GM23338 (cell line): ENCODE measurements around the gene EEF2KMT. TPM values are rescaled to one million over a fixed set of nuclear protein-coding genes. Genes with fewer than 3 reads are reported as not detected.
A peak's percentile ranks its signal among the peaks of the same experiment; 100 is the strongest.

Experiments
- ATAC-seq: fragments of 200-7000 bp; cut with Tn5 transposase; 3 replicates; pipeline ENCODE4 v1.9.1; 2020
- DNase-seq: peaks from one replicate; pipeline ENCODE4 v3.0.0-alpha.2; 2015; ENCODE audit warnings: low spot score
- H2AFZ ChIP-seq: fragments of 200-600 bp; sonication (generic); 2 replicates; pipeline ENCODE4 v1.8.0; 2016; ENCODE audit warnings: antibody characterized with exemption, mild to moderate bottlenecking, moderate library complexity
- H3F3A ChIP-seq: fragments of 200-600 bp; sonication (generic); replicated peaks from 2 replicates; pipeline ENCODE4 v1.8.0; 2017; ENCODE audit warnings: antibody characterized with exemption, mixed run types, low read depth
- H3K27ac ChIP-seq: fragments of 200-600 bp; sonication (generic); 2 replicates; pipeline ENCODE4 v1.6.1; 2016; ENCODE audit warnings: low read depth
- H3K27me3 ChIP-seq: fragments of 200-600 bp; sonication (generic); 2 replicates; pipeline ENCODE4 v1.8.0; 2016; ENCODE audit warnings: mild to moderate bottlenecking, mixed run types, moderate library complexity; ENCODE audit not compliant: insufficient read depth
- H3K36me3 ChIP-seq: fragments of 200-600 bp; sonication (generic); 2 replicates; pipeline ENCODE4 v1.8.0; 2016; ENCODE audit warnings: mild to moderate bottlenecking; ENCODE audit not compliant: insufficient read depth
- H3K4me1 ChIP-seq: fragments of 200-600 bp; sonication (generic); 2 replicates; pipeline ENCODE4 v1.8.0; 2016; ENCODE audit warnings: mild to moderate bottlenecking, moderate library complexity; ENCODE audit not compliant: insufficient read depth
- H3K4me2 ChIP-seq: fragments of 200-600 bp; sonication (generic); 2 replicates; pipeline ENCODE4 v1.7.1; 2017; ENCODE audit warnings: mixed run types
- H3K4me3 ChIP-seq: fragments of 200-600 bp; sonication (generic); 2 replicates; pipeline ENCODE4 v1.6.1; 2016; ENCODE audit warnings: mixed run types
- H3K79me2 ChIP-seq: fragments of 200-600 bp; sonication (generic); replicated peaks from 2 replicates; pipeline ENCODE4 v1.8.0; 2017; ENCODE audit warnings: mild to moderate bottlenecking; ENCODE audit not compliant: insufficient read depth
- H3K9me2 ChIP-seq: fragments of 200-600 bp; sonication (generic); 2 replicates; pipeline ENCODE4 v1.8.0; 2017; ENCODE audit not compliant: insufficient read depth
- H4K20me1 ChIP-seq: fragments of 200-600 bp; sonication (generic); replicated peaks from 2 replicates; pipeline ENCODE4 v1.8.0; 2017; ENCODE audit warnings: mild to moderate bottlenecking; ENCODE audit not compliant: insufficient read depth
- H3K27ac Mint-ChIP-seq: 2 replicates; pipeline ENCODE4 v1.8.0; 2020; ENCODE audit warnings: inconsistent platforms, mild to moderate bottlenecking, moderate library complexity, mixed read lengths
- H3K27me3 Mint-ChIP-seq: 3 replicates; pipeline ENCODE4 v1.8.0; 2022; ENCODE audit warnings: low read depth, mild to moderate bottlenecking, moderate library complexity, mixed read lengths, inconsistent platforms; ENCODE audit not compliant: insufficient read depth, poor library complexity
- H3K36me3 Mint-ChIP-seq: 3 replicates; pipeline ENCODE4 v1.8.0; 2021; ENCODE audit warnings: low read depth, mild to moderate bottlenecking, inconsistent platforms, moderate library complexity, mixed read lengths
- H3K4me1 Mint-ChIP-seq: 3 replicates; pipeline ENCODE4 v1.8.0; 2020; ENCODE audit warnings: mild to moderate bottlenecking, inconsistent platforms, mixed read lengths
- H3K4me3 Mint-ChIP-seq: 3 replicates; pipeline ENCODE4 v1.8.0; 2021; ENCODE audit warnings: moderate library complexity, mild to moderate bottlenecking, inconsistent platforms, mixed read lengths
- H3K9me3 Mint-ChIP-seq: 3 replicates; pipeline ENCODE4 v1.8.0; 2020; ENCODE audit warnings: moderate library complexity, mild to moderate bottlenecking, inconsistent platforms, mixed read lengths
- CREB1 ChIP-seq: fragments of 250-450 bp; sonication (Bioruptor Pico); IDR thresholded peaks from 2 replicates; pipeline ENCODE4 v1.5.0; 2020; ENCODE audit warnings: low read depth, mild to moderate bottlenecking, moderate library complexity
- CTCF ChIP-seq, 2 experiments: fragments of 200-600 bp in 1 of 2; sonication (generic) in 1 of 2; conservative IDR thresholded peaks; 2 replicates each; pipeline versions ENCODE4 v1.5.1 to v1.6.1; 2016 to 2017; ENCODE audit warnings: antibody characterized with exemption in 2 of 2, low read depth in 2 of 2, mild to moderate bottlenecking in 2 of 2, moderate library complexity in 1 of 2
- EZH2 ChIP-seq: fragments of 200-600 bp; sonication (generic); IDR thresholded peaks from one replicate; pipeline ENCODE4 v1.8.0; 2017; ENCODE audit warnings: antibody characterized with exemption, mild to moderate bottlenecking, low read depth; ENCODE audit not compliant: unreplicated experiment
- EZH2phosphoT487 ChIP-seq: fragments of 200-600 bp; sonication (generic); IDR thresholded peaks from one replicate; pipeline ENCODE4 v1.8.1; 2018; ENCODE audit warnings: antibody characterized with exemption; ENCODE audit not compliant: unreplicated experiment
- JUNB ChIP-seq: IDR thresholded peaks from one replicate; pipeline ENCODE4 v1.6.1; 2016; ENCODE audit warnings: antibody characterized with exemption; ENCODE audit not compliant: unreplicated experiment
- NANOG ChIP-seq: IDR thresholded peaks from 2 replicates; pipeline ENCODE4 v1.6.1; 2016; ENCODE audit warnings: antibody characterized with exemption, borderline replicate concordance
- POLR2AphosphoS5 ChIP-seq: IDR thresholded peaks from 2 replicates; pipeline ENCODE4 v1.6.1; 2016; ENCODE audit warnings: antibody characterized with exemption, low read depth
- REST ChIP-seq: IDR thresholded peaks from one replicate; pipeline ENCODE4 v1.6.1; 2018; ENCODE audit warnings: antibody characterized with exemption; ENCODE audit not compliant: unreplicated experiment
- STAT1 ChIP-seq: IDR thresholded peaks from one replicate; pipeline ENCODE4 v1.6.1; 2016; ENCODE audit warnings: antibody characterized with exemption; ENCODE audit not compliant: unreplicated experiment
- ZNF114 ChIP-seq: fragments of 250-450 bp; sonication (Bioruptor Pico); IDR thresholded peaks from 2 replicates; pipeline ENCODE4 v1.5.0; 2020; ENCODE audit warnings: mild to moderate bottlenecking, moderate library complexity
- ZNF331 ChIP-seq: fragments of 250-450 bp; sonication (Bioruptor Pico); IDR thresholded peaks from 2 replicates; pipeline ENCODE4 v1.5.0; 2020; ENCODE audit warnings: low read depth, mild to moderate bottlenecking, moderate library complexity
- ZNF462 ChIP-seq: fragments of 250-450 bp; sonication (Bioruptor Pico); IDR thresholded peaks from 2 replicates; pipeline ENCODE4 v1.5.0; 2020; ENCODE audit warnings: mild to moderate bottlenecking, moderate library complexity
- polyA plus RNA-seq: library from polyadenylated mRNA; unstranded; fragments of >200 nt; fragmentation: Nextera tagmentation; extraction: Ambion mirVana; gene quantifications from 2 replicates; pipeline ENCODE4 v1.2.1, GENCODE V29; 2016
- total RNA-seq: library from RNA; depleted of rRNA; stranded (reverse); fragments of >200 nt; shearing (Covaris generic); gene quantifications from 2 replicates; pipeline ENCODE4 v1.2.3, GENCODE V29; 2014
- TF ChIP-seq, protein P1 (sequence below): IDR thresholded peaks from 2 replicates; pipeline ENCODE4 v1.6.1; 2016; ENCODE audit warnings: antibody characterized with exemption

The EEF2KMT gene
- total and polyA plus RNA-seq, 2 experiments from 2014 or later = 24.0 to 37.1 TPM

DNA sequence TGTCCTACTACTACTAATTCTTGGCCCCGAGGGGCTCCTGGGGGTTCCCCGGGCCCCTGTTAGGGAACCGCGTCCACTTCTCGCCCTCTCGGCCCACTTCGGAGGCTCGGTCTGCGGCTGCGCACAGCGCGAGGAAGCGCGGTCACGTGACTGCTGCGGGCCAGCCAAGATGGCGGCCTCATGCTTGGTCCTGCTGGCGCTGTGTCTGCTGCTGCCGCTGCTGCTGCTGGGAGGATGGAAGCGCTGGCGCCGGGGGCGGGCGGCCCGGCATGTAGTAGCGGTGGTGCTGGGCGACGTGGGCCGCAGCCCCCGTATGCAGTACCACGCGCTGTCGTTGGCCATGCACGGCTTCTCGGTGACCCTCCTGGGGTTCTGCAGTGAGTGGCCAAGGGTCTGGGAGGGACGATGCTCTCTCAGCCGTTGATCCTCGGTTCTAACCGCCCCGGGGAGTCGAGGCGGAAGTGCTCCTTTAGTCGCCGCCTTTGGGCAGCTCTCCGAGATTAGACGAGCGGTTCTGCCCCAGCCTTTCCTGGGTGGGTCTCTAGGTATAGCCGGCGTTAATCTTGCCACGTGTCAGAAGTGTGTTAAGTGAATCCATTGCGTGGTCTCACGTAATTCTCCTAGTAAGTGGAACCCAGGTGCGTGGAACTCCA is 25.8 kb downstream of the EEF2KMT start, which contains the start of gene ALG1:
Gene ALG1, plus strand, starts transcription at position 163 of the 653 bp plus-strand sequence. Its CDS starts 7 bp downstream, at position 170.
- H3K27ac ChIP-seq = peak within 1 kb of the TSS; percentile 84
- no peaks in the 10 kb centered on the region; the same call in 1 of the 2 replicates for H4K20me1 ChIP-seq
- ATAC-seq = peak; percentile 89
- peaks cover 35% of the 10 kb centered on the region for H3K79me2 ChIP-seq
- Mint-ChIP-seq H3K36me3 (peaks cover 24% of the 10 kb centered on the region), H3K4me3 (peak within 1 kb of the TSS; percentile 96), H3K27ac (peak within 1 kb of the TSS; percentile 95), H3K4me1 (peaks cover 18% of the 10 kb centered on the region), H3K9me3 (0 out of 3 replicates have a peak, but pooled peaks cover 3% of the 10 kb centered on the region), H3K27me3 (peaks cover 16% of the 10 kb centered on the region)
- H3F3A ChIP-seq = no peaks in the 10 kb centered on the region; the same call in 1 of the 2 replicates
- H2AFZ ChIP-seq = peak within 1 kb of the TSS; percentile 97
- DNase-seq = peak; percentile 94
- H3K36me3 ChIP-seq = no peaks in the 10 kb centered on the region; the same call in 1 of the 2 replicates
- H3K27me3 ChIP-seq = no peaks in the 10 kb centered on the region
- H3K4me3 ChIP-seq = peak within 1 kb of the TSS; percentile 94
- no peak for TF ChIP-seq CTCF (conservative IDR thresholded peaks at IDR 0.05; ENCODE audit: low read depth in 2 of 2)
- TF ChIP-seq, protein P1, sequence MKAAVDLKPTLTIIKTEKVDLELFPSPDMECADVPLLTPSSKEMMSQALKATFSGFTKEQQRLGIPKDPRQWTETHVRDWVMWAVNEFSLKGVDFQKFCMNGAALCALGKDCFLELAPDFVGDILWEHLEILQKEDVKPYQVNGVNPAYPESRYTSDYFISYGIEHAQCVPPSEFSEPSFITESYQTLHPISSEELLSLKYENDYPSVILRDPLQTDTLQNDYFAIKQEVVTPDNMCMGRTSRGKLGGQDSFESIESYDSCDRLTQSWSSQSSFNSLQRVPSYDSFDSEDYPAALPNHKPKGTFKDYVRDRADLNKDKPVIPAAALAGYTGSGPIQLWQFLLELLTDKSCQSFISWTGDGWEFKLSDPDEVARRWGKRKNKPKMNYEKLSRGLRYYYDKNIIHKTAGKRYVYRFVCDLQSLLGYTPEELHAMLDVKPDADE = peak; percentile 45; the same call in 1 of the 2 replicates
- peak; percentile 82; the same call in 1 of the 2 replicates for TF ChIP-seq ZNF114 (CRISPR knock-in tag)
- TF ChIP-seq CREB1 = peak; percentile 62
- peak; percentile 91 for TF ChIP-seq POLR2AphosphoS5
- no peak for TF ChIP-seq NANOG
- no peak for TF ChIP-seq EZH2
- no peak for TF ChIP-seq ZNF462 (CRISPR knock-in tag)
- TF ChIP-seq EZH2phosphoT487 = no peak
- no peak for TF ChIP-seq REST
- no peak for TF ChIP-seq STAT1
- TF ChIP-seq ZNF331 (CRISPR knock-in tag) = no peak
- TF ChIP-seq JUNB = no peak
- H3K4me2 ChIP-seq = peak within 1 kb of the TSS; percentile 97
- H3K4me1 ChIP-seq = peaks cover 7% of the 10 kb centered on the region
- no peaks in the 10 kb centered on the region for H3K9me2 ChIP-seq
